Measurements from ENCODE around the gene UBE2C. TPM values are rescaled to one million over a fixed set of nuclear protein-coding genes. Genes with fewer than 3 reads are reported as not detected.
"Not testable (repeated sequence)": the region's sequence is repeated elsewhere in the genome, so short reads cannot be mapped to it uniquely, and the experiment has no call there.

UBE2C gene
- total RNA-seq (1 to 10 TPM in 2 of 4 donors, under 1 TPM in 1, not detected in 1; 0.85 to 2.1 (median 1.7) TPM), polyA plus RNA-seq (0.25 TPM)
- long read RNA-seq, donor 1: 0 reads
- long read RNA-seq, donor 2, partial matches to known transcripts: 0 of 1 reads
- long read RNA-seq, donor 2, other reads (novel, unspliced or antisense): 0 of 1 reads
- long read RNA-seq, donor 3: 0 reads
- long read RNA-seq, donor 4, partial matches to known transcripts: 0 of 1 reads
- long read RNA-seq, donor 4, other reads (novel, unspliced or antisense): 0 of 1 reads

DNA sequence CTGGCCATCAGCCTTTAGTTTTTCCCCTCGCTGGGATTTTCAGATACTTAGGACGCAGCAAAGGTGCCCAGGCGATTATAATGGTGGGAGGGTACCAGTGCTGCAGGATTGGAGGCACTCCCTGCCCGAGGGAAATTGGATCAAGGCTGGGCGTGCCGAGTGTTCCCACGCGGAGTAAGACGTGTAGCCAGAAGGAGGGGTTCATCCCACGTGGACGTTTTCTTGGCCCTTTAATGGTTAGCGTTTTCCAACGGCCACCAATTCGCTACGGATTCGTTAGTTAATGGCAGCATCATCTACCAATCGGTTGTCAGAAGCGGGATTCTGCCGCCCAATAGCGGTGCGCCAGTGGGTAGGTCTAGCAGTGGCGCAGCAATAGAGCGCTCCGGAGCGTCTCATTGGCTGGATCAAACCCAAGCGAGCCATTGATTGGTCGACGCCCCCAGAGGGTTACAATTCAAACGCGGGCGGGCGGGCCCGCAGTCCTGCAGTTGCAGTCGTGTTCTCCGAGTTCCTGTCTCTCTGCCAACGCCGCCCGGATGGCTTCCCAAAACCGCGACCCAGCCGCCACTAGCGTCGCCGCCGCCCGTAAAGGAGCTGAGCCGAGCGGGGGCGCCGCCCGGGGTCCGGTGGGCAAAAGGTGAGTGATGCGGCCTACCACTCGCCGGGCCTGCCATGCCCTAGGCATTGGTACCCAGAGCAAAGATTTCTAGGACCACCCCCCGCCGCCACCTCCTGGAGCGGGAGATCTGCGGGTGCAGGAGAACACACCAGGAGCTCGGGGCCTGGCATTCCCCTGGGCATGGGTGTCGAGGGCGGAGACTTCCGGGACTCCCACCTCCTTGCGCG, at the start of gene UBE2C:
Gene UBE2C, plus strand, starts transcription at position 488 of the 849 bp plus-strand sequence. Its CDS starts 52 bp downstream, at position 540.
- intact Hi-C loops (cut with DNase I): no loop called here
- DNase-seq: peak; percentile 97 to 99 (median 98)
- Histone ChIP-seq H3K27ac (ENCODE audit: low read length) (no peak within 1 kb of the TSS), H3K4me3 (ENCODE audit: low read length) (peak within 1 kb of the TSS; percentile 57), H3K4me1 (ENCODE audit: control insufficient read depth, insufficient read depth, low read length) (no peaks in the 10 kb centered on the region), H3K27me3 (ENCODE audit: control insufficient read depth, insufficient read depth) (no peaks in the 10 kb centered on the region), H3K9me3 (ENCODE audit: control insufficient read depth, low read length) (no peaks in the 10 kb centered on the region)
- ATAC-seq: peak; percentile 99
- WGBS: under 1% methylated on average over 65 of the region's 65 CpGs

- H3K9me3 ChIP-seq (ENCODE audit: control insufficient read depth, low read length); H3K4me1 ChIP-seq (ENCODE audit: control insufficient read depth, insufficient read depth, low read length); ATAC-seq; H3K27ac ChIP-seq (ENCODE audit: low read length); H3K4me3 ChIP-seq (ENCODE audit: low read length); DNase-seq; H3K27me3 ChIP-seq (ENCODE audit: control insufficient read depth, insufficient read depth): not testable (repeated sequence)
- WGBS: 76% methylated on average over 13 of the region's 13 CpGs
- intact Hi-C loops (cut with DNase I): loop anchor here in 1 of 4 donors (5.0 kb wide), 1 partner anchor 447 kb away; no protein-coding TSS in a partner anchor
Observed at GRCh38 chr20:45764618-45765282, 47.7 kb upstream of the UBE2C start.

- no peak for ATAC-seq
Observed at GRCh38 chr20:45765307-45765875, 47.1 kb upstream of the UBE2C start.

DNA sequence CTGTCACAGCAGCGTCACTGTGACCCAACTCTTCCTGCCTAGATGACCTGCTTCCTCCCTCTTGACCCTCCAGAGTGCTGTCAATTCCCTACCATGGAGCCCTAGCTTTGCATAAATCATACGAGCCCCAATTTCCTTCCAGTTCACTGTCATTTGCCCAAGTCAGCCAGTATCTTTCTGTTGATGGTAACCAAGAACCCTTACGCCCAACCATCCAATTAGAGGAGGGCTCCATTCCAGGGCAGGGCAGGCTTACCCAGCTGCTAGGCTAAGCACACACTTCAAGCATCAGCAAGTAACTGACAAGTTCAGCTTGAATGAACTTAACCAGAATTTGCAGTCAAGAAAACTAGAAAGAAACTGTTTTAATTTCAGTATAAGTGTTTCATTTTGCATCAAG, 46.5 kb upstream of the UBE2C start:
- Histone ChIP-seq H3K27ac (ENCODE audit: low read length) (no peak overlapping the region), H3K9me3 (ENCODE audit: control insufficient read depth, low read length) (no peaks in the 10 kb centered on the region), H3K27me3 (ENCODE audit: control insufficient read depth, insufficient read depth) (no peaks in the 10 kb centered on the region), H3K4me3 (ENCODE audit: low read length) (no peak overlapping the region), H3K4me1 (ENCODE audit: control insufficient read depth, insufficient read depth, low read length) (no peaks in the 10 kb centered on the region)
- 57% methylated on average over 3 of the region's 3 CpGs for WGBS
- intact Hi-C loops (cut with DNase I): loop anchor here in 1 of 4 donors (5.0 kb wide), 1 partner anchor 449 kb away; no protein-coding TSS in a partner anchor
- ATAC-seq (no peak), DNase-seq (no peak)

More at GRCh38 chr20:45765307-45765875, 47.1 kb upstream of the UBE2C start:
- H3K4me1 ChIP-seq (ENCODE audit: control insufficient read depth, insufficient read depth, low read length): no peaks in the 10 kb centered on the region
- no peak overlapping the region for H3K4me3 ChIP-seq (ENCODE audit: low read length)
- H3K27ac ChIP-seq (ENCODE audit: low read length): no peak overlapping the region
- intact Hi-C loops (cut with DNase I): loop anchor here in 1 of 4 donors (5.0 kb wide), 1 partner anchor 448 kb away; no protein-coding TSS in a partner anchor
- DNase-seq: no peak
- no peaks in the 10 kb centered on the region for H3K27me3 ChIP-seq (ENCODE audit: control insufficient read depth, insufficient read depth)
- WGBS: 46% methylated on average over 4 of the region's 4 CpGs
- no peaks in the 10 kb centered on the region for H3K9me3 ChIP-seq (ENCODE audit: control insufficient read depth, low read length)

DNA sequence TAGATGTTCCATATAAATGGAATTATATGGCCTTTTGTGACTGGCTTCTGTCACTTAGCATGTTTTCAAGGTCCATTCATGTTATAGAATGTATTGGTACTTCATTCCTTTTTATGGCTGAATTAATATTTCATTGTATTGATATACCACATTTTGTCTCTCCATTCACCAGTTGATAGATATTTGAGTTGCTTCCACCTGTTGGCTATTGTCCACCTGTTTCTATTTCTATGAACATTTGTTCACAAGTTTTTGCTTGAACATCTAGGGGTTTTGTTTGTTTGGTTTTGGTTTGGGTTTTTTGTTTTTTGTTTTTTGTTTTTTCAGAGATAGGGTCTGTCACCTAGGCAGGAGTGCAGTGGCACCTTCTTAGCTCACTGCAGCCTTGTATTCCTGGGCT, 44.0 kb upstream of the UBE2C start:
- DNase-seq (no peak), ATAC-seq (no peak)
- Histone ChIP-seq H3K4me1 (ENCODE audit: control insufficient read depth, insufficient read depth, low read length) (peaks cover 3% of the 10 kb centered on the region), H3K27ac (ENCODE audit: low read length) (no peak overlapping the region), H3K9me3 (ENCODE audit: control insufficient read depth, low read length) (no peaks in the 10 kb centered on the region), H3K4me3 (ENCODE audit: low read length) (no peak overlapping the region), H3K27me3 (ENCODE audit: control insufficient read depth, insufficient read depth) (no peaks in the 10 kb centered on the region)
- intact Hi-C loops (cut with DNase I): loop anchor here in 1 of 4 donors (5.0 kb wide), 1 partner anchor 451 kb away; no protein-coding TSS in a partner anchor

DNA sequence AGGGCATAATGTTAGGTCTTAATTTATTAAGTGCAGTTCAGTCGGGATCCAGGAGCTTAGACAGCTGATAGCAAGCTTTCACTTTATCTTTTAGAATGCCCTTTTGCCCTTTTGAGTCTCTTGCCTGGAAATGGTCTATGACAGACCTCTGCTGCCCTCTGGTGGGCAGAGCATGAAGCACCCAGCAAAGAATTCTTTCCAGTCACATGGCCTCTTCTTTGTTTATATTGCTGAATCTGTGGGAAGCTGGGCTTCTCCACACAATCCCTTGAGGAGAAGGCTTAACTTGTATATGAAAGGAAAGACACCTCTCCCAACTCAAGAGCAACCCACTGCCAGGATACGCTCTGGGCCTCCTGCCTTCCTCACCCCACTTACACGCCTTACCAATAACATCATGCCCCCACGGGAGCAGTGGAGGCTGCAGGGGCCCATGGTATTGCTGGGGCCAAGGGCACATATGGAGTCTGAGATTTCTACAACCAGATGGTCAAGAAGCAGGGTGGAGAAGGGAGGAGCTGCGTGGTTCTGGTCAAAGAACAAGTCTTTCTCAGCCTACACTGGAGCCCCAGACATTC, 41.2 kb upstream of the UBE2C start:
- no peaks in the 10 kb centered on the region for H3K9me3 ChIP-seq (ENCODE audit: control insufficient read depth, low read length)
- H3K27ac ChIP-seq (ENCODE audit: low read length): peak overlapping the region; percentile 7
- peak; percentile 77 to 84 for ATAC-seq
- peak; percentile 74 to 90 (median 84) for DNase-seq
- no peak overlapping the region for H3K4me3 ChIP-seq (ENCODE audit: low read length)
- H3K4me1 ChIP-seq (ENCODE audit: control insufficient read depth, insufficient read depth, low read length): peaks cover 3% of the 10 kb centered on the region
- intact Hi-C loops (cut with DNase I): loop anchor here (5.0 to 10.0 kb wide), 4 partner anchors 316 to 456 kb away; no protein-coding TSS in a partner anchor
- 25% methylated on average over 5 of the region's 5 CpGs for WGBS
- H3K27me3 ChIP-seq (ENCODE audit: control insufficient read depth, insufficient read depth): no peaks in the 10 kb centered on the region

GRCh38 chr20:45772693-45773092, 39.8 kb upstream of the UBE2C start:
- no peak overlapping the region for H3K4me3 ChIP-seq (ENCODE audit: low read length)
- WGBS: 55% methylated on average over 3 of the region's 3 CpGs
- H3K27ac ChIP-seq (ENCODE audit: low read length): no peak overlapping the region
- H3K4me1 ChIP-seq (ENCODE audit: control insufficient read depth, insufficient read depth, low read length): peaks cover 3% of the 10 kb centered on the region
- DNase-seq: no peak
- no peak for ATAC-seq
- no peaks in the 10 kb centered on the region for H3K27me3 ChIP-seq (ENCODE audit: control insufficient read depth, insufficient read depth)
- intact Hi-C loops (cut with DNase I): loop anchor here (5.0 to 10.0 kb wide), 4 partner anchors 318 to 458 kb away; no protein-coding TSS in a partner anchor
- H3K9me3 ChIP-seq (ENCODE audit: control insufficient read depth, low read length): no peaks in the 10 kb centered on the region

- Histone ChIP-seq H3K9me3 (ENCODE audit: control insufficient read depth, low read length) (no peaks in the 10 kb centered on the region), H3K4me1 (ENCODE audit: control insufficient read depth, insufficient read depth, low read length) (peaks cover 5% of the 10 kb centered on the region), H3K27ac (ENCODE audit: low read length) (no peak overlapping the region), H3K27me3 (ENCODE audit: control insufficient read depth, insufficient read depth) (no peaks in the 10 kb centered on the region), H3K4me3 (ENCODE audit: low read length) (no peak overlapping the region)
- intact Hi-C loops (cut with DNase I): loop anchor here (5.0 to 10.0 kb wide), 4 partner anchors 320 to 460 kb away; no protein-coding TSS in a partner anchor
- WGBS: 48% methylated on average over 2 of the region's 2 CpGs
- no peak for DNase-seq
- no peak for ATAC-seq
Observed at GRCh38 chr20:45774945-45775344, 37.5 kb upstream of the UBE2C start.

DNA sequence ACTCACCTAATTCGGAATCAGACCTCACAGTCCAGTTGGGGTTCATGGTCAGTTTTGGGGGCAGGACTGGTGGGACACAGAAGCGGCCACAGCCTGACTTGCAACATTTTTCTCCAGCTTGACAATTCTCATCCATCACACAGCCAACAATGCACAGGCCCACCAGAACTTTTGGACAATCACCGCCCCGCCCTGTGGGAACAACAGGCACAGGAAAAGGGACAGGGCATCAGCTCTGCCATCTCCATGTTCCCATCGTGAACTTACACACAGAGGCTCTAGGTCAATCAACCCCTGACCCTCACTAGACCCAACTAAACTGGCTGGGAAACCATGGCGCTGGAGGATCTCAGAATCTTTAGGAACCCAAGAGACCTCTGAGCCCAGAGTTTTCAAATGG, 37.0 kb upstream of the UBE2C start:
- DNase-seq (no peak), ATAC-seq (no peak)
- no peak overlapping the region for H3K27ac ChIP-seq (ENCODE audit: low read length)
- no peaks in the 10 kb centered on the region for H3K27me3 ChIP-seq (ENCODE audit: control insufficient read depth, insufficient read depth)
- peaks cover 5% of the 10 kb centered on the region for H3K4me1 ChIP-seq (ENCODE audit: control insufficient read depth, insufficient read depth, low read length)
- intact Hi-C loops (cut with DNase I): loop anchor here (10.0 kb wide), 3 partner anchors 321 to 461 kb away; no protein-coding TSS in a partner anchor
- H3K4me3 ChIP-seq (ENCODE audit: low read length): no peak overlapping the region
- 87% methylated on average over 6 of the region's 6 CpGs for WGBS
- no peaks in the 10 kb centered on the region for H3K9me3 ChIP-seq (ENCODE audit: control insufficient read depth, low read length)

- peaks cover 2% of the 10 kb centered on the region for H3K4me1 ChIP-seq (ENCODE audit: control insufficient read depth, insufficient read depth, low read length)
- H3K4me3 ChIP-seq (ENCODE audit: low read length): no peak overlapping the region
- no peak for DNase-seq
- H3K27ac ChIP-seq (ENCODE audit: low read length): no peak overlapping the region
- intact Hi-C loops (cut with DNase I): loop anchor here (10.0 kb wide), 3 partner anchors 322 to 462 kb away; no protein-coding TSS in a partner anchor
- no peaks in the 10 kb centered on the region for H3K27me3 ChIP-seq (ENCODE audit: control insufficient read depth, insufficient read depth)
- H3K9me3 ChIP-seq (ENCODE audit: control insufficient read depth, low read length): no peaks in the 10 kb centered on the region
- WGBS: 69% methylated on average over 7 of the region's 7 CpGs
- no peak for ATAC-seq
Observed at GRCh38 chr20:45776931-45777330, 35.5 kb upstream of the UBE2C start.

Measured in right cardiac atrium (tissue), 5 donors.